Hepatocyte (in vitro differentiated cells): ENCODE results near the gene TMEM52B.

Experiments used
- CTCF ChIP-seq: fragments of 200-600 bp; sonication (generic); IDR thresholded peaks from 2 replicates; pipeline ENCODE4 v1.5.1; 2016; ENCODE audit warnings: antibody characterized with exemption, mild to moderate bottlenecking; ENCODE audit not compliant: poor library complexity
- EZH2 ChIP-seq: fragments of 200-600 bp; sonication (generic); IDR thresholded peaks from 2 replicates; pipeline ENCODE4 v1.6.1; 2016; ENCODE audit warnings: antibody characterized with exemption, mild to moderate bottlenecking, borderline replicate concordance

DNA sequence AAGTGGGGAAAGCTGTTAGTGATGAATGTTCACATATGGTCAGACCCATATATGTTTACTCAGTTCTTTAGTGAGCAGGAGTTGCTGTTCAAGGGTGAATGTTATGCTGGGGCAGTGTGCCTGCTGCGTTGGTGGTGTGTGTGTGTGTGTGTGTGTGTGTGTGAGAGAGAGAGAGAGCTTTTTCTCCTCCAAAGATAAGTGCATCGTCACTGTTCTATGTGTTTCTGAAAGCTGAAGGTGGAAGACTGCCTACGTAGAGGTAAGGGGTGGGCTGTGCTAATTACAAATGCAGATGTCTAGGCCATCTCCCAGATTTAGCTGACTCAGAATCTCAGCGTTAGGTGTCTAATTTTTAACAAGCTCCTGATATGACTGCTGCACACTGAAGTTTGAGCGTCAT lies 44.4 kb downstream of the TMEM52B start:
- TF ChIP-seq CTCF (no peak), EZH2 (no peak)
